Measurements from ENCODE around the gene YAP1.
A peak's percentile ranks its signal among the peaks of the same experiment; 100 is the strongest.
"Not testable (repeated sequence)": the region's sequence is repeated elsewhere in the genome, so short reads cannot be mapped to it uniquely, and the experiment has no call there.

YAP1 gene

GRCh38 chr11:102166175-102167064 lies 56.2 kb downstream of the YAP1 start:
- no peak for DNase-seq

DNA sequence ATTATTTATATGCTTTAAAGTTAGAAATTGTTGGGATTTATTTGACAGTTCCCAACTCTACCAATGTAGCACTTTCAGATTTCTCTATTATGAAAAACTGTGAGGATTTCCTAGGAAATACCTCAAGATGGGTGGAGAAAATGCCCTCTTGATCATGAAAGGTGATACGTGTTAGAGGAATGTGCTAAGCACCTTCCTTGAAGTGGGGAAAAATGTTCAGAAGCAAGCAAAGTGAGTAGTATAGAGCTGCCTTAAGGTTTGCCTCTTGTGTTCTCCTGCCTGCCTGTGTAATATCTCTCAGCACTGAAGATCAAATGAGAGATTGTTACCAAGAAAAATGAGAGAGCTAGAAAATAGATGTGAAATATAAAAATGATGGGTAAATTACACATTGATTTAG lies 58.2 kb downstream of the YAP1 start:
- no peak for DNase-seq

DNA sequence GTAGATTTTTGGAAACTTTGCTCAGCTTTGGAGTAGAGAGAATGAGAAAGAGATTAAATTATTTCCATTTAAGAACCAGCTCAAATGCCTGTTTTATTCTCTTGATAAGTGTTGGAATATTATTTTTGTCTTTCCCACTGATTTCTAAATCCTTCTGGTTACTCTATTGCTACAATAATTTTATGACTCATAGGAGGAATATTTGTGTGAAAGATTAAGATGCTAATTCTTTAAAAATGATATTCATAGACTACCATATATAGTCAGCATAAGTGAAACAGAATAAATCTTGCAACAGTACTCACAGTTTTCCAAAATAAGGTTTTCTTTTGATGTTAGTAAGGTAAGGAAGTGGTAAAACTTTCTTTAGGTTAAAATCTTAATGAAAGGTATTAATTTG lies 60.9 kb downstream of the YAP1 start:
- DNase-seq = no peak

DNA sequence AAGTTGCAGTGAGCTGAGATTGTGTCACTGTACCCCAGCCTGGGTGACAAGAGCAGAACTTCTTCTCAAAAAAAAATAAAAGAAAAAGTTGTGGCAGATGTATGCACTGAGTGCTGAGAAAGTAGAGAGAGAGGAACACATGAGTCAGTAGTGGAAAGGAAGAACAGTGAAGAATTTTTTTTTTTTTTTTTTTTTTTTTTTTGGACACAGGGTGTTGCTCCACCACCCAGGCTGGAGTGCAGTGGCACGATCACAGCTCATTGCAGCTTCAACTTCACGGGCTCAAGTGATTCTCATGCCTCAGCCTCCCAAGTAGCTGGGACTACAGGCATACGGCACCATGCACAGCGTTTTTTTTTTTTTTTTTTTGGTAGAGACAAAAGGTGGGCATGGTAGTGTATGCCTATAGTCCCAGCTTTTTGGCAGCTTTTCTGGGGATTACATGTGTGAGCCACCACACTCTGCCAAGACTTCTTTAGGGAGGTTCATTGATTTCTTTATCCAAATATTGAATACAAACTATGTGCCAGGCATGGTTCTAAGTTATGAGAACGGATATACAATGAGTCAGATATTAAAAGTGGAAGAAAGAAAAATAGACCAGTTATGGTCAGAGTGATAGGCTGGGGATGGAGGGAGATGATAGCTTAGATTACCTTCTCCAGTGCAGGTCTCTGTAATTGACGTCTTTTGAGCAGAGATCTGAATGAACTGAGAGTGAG lies 62.0 kb downstream of the YAP1 start:
- DNase-seq = no peak

GRCh38 chr11:102177126-102177525 lies 66.9 kb downstream of the YAP1 start:
- DNase-seq = no peak

DNA sequence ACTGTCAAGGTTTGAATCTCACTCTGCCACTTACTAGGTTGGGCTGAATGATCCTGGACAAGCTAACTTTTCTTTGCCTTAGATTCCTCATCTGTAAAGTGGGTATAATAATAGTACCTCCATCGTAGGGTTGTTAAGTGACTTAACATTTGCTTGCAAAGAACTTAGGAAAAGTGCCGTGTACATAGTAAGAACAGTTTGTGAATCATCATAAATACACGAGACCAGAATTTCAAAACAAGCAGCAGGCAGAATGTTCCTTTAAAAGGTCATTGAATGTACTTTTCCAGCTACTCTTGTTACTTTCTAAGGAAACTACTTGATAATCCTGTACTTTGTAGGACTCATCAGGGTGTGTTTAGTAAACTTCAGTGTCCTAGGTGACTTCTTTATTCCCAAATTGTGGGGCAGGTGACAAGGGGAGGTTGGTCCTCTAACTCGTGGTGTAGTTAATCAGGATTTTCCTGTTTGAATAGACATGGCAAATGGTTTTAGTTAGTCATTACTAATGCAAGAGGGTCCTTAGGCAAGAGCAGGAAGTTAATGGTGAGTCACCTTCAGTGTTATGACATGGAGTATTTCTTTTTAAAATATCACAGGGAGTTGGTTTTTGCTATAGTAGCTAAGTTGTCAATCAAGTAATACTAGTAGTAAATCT lies 67.9 kb downstream of the YAP1 start:
- DNase-seq = no peak

- no peak for DNase-seq
Measured at GRCh38 chr11:102179371-102179770, 69.1 kb downstream of the YAP1 start.

DNA sequence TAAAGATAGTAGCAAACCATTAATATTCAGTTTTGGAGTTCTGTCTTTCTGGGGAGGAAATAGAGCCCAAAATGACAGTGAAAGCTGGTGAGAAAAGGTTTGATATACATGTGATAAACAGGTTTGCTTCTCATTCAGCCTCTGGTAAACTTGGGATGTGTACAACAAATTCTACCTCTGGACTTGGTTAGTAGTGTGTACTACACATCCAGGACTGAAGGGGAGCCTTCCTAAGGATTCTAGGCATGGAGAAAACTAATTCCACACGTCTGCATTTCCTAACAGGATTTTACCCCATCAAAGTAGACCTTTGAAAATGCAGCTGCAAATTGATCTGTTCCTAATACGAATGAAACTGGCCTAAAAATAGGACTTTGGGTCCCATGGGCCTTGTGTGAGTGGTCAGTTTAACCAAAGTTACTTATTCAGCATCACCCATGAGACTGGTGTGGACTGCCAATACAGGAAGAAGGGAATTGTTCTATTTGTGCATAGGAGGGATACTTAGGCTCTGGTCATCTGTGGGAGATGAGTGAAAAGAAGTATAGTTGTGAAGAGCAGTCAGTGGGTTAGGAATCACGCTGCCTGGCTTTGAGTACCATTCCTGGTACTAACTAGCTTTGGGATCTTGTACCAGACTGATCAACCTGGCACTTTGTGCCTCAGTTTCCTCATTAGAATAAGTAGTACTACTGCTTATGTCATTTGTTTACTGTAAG lies 74.2 kb downstream of the YAP1 start:
- DNase-seq = no peak

DNA sequence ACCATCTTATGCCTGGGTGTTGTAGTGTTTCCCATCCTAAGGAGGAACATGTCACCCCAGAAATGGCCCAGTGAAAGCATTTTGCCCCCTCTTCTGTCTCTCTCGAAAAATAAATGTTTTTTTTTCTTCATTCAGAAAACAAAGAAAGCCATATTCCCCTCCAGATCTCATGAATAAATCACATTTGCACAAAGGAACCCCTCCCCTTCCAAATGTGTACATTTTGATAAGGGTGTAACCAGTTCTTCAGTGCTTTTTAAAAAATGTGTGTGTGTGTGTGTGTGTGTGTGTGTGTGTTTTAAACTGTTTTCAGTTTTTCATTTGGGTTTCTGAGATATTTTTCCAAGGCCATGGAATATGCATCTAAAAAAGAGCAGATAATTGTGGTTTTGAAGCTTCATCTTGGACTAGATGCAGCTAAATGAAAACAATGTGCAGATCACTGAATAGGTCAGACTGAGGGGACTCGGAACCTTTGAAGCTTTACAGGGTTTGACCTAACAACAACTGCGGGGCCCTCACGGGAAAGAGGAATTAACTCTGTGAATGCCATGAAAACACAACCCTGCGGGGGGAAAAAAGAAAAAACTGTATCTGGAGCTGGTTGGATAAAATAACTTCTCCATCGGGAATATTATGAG lies 76.4 kb downstream of the YAP1 start:
- DNase-seq = no peak

DNA sequence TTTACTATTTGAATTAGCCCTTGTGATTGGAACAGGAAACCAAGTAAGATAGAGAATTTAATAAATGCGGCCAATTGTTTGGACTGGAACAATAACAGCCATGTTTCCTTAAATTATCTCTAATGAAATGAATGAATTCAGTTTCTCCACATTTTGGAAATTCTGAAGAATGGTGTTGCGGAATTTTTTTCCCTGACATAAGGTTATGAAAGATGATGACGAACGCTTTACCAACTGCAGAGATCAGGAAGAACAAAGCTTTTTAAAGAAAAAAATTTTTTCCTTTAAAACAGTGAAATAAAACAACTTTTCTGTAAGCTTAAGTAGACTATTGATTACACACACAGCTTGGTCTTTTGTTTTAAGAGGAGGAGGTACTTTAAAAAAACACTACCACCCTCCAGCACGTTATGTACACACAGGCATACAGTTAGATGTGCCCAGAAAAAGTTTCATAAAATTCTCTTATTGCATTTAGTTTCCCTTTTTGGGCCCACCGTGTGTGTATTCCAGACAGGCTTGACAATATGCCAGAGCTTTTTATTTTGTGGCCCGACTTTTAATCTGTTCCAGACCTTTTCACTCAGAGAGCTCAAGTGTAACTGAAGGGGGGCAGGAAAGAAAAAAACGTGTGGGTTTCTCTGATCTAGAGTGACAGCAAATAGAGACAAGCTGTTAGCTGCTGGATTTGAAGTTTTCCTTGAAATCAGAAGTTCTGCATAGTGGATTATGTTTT lies 77.3 kb downstream of the YAP1 start:
- no peak for DNase-seq

DNA sequence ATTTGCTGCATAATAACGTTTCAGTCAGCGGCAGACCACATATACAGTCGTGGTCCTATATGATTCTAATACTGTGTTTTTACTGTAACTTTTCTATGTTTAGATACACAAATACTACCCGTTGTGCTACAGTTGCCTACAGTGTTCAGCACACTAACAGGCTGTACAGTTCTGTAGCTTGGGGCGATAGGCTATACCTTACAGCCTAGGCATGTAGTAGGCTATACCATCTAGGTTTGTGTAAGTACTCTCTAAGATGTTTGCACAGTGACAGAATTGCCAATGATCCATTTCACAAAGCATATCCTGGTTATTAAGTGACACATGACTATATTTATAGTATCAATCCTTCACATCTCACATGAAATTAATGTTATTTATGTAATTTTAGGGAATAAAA lies 78.2 kb downstream of the YAP1 start:
- DNase-seq = no peak

DNA sequence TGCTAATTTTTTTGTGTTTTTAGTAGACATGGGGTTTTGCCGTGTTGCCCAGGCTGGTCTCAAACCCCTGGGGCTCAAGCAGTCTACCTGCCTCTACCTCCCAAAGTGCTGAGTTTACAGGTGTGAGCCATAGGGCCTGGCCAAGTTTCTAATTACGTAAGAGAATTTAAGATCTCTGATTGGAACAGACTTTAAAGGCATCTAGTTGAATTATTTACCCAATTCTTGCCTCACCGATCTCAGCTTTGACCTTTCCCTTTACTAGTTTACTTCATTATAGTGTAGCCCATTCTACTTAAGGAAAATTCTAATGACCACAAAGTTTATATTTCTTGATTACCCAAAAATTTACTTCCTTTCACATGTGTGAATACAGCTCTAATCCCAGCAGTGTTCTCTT lies 81.6 kb downstream of the YAP1 start:
- DNase-seq = no peak

DNA sequence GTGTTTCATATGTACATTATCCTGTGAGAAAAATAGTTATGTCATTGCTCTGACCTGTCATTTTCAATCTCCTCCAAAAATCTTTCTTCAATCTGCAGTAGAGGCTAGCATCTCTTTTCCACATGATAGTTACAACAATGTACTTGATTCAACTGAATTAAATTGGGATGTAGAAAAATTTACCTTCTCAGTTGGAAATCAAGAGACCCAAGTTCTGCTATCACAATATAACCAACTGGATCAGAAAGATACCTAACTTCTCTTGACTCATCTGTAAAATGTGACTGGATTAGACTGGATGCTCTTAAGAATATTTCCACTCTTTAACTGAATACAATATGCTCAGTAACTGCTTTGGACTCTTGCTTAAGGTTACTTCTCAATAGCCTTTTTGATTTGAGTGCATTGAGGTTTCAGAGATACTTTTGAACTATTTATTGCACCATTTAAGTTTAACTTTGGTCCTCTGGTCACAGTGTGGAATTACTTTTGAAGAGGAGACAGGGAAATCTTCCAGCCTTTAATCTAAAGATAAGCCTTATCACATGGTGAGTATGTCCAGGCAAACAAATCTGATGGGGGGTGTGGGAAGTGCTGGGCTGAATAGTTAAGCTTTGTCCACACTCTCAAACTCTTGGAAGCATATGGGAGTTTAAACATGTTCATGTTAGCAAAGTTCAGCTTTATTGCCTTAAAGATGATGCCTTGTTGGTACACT lies 82.3 kb downstream of the YAP1 start:
- DNase-seq = no peak

DNA sequence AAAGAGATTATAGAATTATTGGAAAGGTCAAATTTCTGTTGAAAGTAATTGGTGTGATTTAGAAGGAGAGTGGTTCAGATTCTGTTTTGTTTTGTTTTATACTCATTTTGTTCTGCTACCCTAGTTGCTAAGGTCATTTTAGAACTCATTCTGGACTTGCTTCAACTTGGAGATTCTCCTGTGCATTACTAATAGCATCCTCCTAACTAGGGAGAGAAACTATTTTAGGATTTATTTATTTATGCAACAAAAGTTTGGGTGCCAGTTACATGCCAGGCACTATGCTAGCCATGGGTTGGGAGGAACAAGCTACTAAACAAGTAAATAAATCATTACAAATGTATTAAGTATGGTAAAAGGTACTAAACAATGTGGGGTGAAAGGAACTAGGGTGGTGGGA lies 84.0 kb downstream of the YAP1 start:
- no peak for DNase-seq

DNA sequence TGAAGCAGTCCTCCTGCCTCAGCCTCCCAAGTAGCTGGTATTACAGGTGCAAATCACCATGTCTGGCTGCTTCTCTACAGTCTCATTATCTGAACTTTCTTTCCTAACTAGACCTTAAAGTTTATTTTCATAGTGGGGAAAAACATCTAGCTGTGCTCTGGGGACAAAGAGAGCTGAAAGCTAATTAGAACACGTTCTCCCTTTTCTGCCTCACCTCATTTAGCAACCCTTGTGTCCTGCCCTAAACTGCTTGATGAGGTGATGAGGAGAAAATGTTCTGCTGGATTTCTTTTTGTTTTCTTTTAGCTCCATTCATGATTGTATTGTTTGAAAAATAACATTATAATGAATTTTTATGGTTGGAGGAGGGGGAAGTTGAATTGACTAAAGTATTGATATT lies 84.7 kb downstream of the YAP1 start:
- no peak for DNase-seq

DNA sequence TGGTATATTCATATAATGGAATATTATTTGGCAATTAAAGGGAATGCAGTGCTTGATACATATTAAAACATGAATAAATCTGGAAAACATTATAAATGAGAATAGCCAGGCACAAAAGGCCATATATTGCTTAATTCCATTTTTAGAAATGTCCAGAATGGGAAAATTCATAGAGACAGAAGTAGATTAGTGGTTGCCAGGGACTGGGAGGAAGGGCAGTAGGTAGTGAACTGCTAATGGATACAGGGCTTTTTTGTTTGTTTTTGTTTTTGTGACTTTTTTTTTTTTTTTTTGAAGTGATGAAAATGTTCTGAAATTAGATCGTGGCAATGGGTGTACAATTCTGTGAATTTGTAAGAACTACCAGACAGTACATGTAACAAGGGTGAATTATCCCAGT lies 86.1 kb downstream of the YAP1 start:
- DNase-seq = no peak

GRCh38 chr11:102196816-102197215 lies 86.6 kb downstream of the YAP1 start:
- no peak for DNase-seq

- DNase-seq = peak; percentile 53
Measured at GRCh38 chr11:102197670-102198139, 87.5 kb downstream of the YAP1 start.

GRCh38 chr11:102199673-102200072 lies 89.4 kb downstream of the YAP1 start:
- DNase-seq = no peak

DNA sequence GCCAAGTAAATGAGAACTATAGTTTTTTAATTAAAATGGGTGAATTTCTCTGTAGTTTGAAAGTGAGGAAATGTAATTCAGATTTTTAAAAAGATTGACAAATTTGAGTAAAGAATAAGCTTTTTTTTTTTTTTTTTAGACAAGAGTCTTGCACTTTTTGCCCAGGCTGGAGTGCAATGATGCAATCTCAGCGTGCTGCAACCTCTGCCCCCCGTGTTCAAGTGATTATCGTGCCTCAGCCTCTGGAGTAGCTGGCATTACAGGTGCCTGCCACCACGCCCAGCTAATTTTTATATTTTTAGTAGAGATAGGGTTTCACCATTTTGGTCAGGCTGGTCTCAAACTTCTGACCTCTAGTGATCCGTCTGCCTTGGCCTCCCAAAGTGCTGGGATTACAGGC lies 90.1 kb downstream of the YAP1 start:
- DNase-seq = not testable (repeated sequence)

DNA sequence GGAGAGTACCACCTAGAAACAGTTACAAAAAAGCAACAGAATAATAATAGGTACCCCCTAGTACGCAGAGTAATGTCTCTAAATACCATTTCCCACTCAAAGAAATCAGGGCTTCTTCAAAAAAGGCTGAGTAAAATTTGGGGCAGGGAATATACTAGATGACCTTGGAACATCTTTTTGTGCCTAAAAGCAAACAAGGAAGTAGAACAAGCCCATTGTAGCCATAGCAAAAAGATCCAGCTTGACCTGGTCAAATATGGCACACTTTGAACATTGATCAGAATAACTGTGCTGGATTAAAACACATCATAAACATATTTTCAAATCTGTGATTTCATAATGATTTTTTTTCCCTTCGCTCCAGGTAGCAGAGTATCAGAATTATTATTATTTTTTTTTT lies 91.5 kb downstream of the YAP1 start:
- no peak for DNase-seq
